ENCODE data around the gene NPPA. TPM values are rescaled to one million over a fixed set of nuclear protein-coding genes. Genes with fewer than 3 reads are reported as not detected.

Gene NPPA
- total and polyA plus RNA-seq, 5 donors from 2014 or later, result not detected

DNA sequence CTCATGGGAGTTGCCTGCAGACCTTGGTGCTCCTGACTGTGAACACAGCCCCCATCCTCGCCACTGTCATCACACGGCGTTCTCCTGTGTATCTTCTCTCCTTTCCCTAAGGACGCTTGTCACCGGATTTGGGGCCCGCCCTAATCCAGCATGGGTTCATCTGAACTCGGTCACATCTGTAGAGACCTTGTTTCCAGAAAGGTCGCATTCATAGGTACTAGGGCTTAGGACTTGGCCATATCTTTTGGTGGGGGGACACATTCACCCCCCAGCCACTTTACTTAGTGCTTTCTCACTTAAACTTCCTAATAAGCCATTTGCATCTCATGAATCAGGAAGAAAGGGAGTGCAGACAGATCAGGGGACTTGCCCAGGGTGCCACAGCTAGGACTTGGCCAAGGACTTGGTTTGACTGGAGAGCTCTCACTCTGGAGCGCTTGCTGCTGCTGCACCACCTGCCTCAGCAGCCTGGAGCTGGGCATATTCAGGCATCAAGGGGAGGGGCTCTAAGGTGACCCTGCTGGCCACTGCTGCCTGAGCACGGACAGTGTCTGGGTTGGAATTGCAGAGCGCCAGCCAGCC is 9.7 kb downstream of the NPPA start:
- ATAC-seq (ENCODE audit: low read depth in 2 of 2) (no peak), DNase-seq (no peak)
- Mint-ChIP-seq H3K36me3 (peaks cover 34% of the 10 kb centered on the region), H3K9me3 (no peaks in the 10 kb centered on the region), H3K27me3 (no peaks in the 10 kb centered on the region), H3K27ac (no peak overlapping the region), H3K4me3 (peak overlapping the region in 1 of 4 donors; percentile 68), H3K4me1 (peaks cover 0 to 9% (median 2%) of the 10 kb centered on the region in 4 donors)
- no peaks in the 10 kb centered on the region for H3K27me3 ChIP-seq (ENCODE audit: control insufficient read depth, insufficient read depth, low read length)
- H3K27ac ChIP-seq (ENCODE audit: insufficient read depth, low read length, poor library complexity, severe bottlenecking), result no peak overlapping the region
- H3K36me3 ChIP-seq (ENCODE audit: control insufficient read depth, insufficient read depth, low read length), result peaks cover 53% of the 10 kb centered on the region
- no peaks in the 10 kb centered on the region for H3K4me1 ChIP-seq (ENCODE audit: control insufficient read depth, insufficient read depth, low read length, poor library complexity, severe bottlenecking)
- H3K9me3 ChIP-seq (ENCODE audit: control insufficient read depth in 2 of 2, low read length in 2 of 2), result no peaks in the 10 kb centered on the region
- H3K4me3 ChIP-seq (ENCODE audit: low read depth, low read length), result no peak overlapping the region

DNA sequence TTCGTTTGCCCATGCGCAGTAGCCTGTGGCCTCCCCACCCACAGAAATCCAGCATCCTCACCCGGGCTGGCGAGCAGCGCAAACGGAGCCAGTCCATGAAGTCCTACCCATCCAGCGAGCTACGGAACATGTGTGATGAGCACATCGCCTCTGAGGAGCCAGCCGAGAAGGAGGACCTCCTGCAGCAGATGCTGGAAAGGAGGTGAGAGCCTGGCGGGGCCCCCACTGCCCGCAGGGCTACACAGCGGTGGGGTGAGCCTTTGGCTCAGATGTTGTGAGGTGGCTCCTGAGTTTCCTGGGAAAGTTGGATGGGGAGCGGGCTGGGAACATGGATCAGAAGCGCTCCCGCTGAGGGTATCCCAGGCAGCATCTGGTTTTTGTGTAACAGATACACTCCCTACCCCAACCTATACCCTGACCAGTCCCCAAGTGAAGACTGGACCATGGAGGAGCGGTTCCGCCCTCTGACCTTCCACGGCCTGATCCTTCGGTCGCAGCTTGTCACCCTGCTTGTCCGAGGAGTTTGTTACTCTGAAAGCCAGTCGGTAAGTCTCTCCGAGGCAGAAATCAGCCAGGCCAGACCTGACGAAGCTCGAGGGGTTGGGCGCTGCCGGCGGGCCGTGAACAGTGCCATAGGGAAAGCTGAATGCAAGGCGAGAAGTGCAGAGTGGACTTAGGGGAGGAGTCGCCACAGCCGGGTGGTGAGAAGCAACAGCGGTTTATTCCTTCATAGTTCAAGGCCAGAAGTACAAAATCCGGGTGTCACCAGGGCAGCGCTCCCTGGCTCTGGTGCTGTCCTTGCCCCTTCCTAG is 10.4 kb downstream of the NPPA start:
- peaks cover 54% of the 10 kb centered on the region for H3K36me3 ChIP-seq (ENCODE audit: control insufficient read depth, insufficient read depth, low read length)
- peaks cover 36% of the 10 kb centered on the region for H3K36me3 Mint-ChIP-seq

DNA sequence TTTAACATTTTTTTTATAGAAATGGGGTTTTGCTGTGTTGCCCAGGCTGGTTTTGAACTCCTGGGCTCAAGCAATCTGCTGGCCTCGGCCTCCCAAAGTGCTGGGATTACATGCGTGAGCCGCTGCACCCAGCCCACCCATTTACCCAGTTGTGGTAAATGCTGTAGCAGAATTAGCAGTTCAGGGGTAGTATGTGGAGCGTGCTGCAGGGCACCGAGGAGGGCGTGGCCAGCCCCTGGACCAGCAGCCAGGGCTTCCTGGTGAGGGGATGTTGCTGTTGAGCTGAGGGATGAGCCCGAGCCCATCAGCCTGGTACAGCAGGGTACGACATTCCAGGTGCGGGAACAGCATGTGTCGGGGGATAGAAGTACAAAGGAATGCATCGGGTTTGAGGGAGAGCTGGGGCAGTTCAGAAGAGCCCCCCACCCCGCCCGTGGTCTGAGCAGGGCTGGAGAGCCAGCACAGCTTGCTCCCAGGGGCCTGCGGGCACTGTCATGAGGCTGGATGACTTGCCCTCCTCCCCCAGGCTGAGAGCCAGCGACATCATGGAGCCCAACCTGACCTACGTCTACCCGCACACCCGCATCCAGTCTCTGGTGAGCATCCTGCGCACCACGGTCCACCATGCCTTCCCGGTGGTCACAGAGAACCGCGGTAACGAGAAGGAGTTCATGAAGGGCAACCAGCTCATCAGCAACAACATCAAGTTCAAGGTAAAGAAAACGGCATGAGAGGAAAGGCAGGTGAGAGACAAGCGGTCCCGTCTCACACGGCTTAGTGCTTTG is 11.9 kb downstream of the NPPA start:
- Histone ChIP-seq H3K9me3 (ENCODE audit: control insufficient read depth in 2 of 2, low read length in 2 of 2) (no peaks in the 10 kb centered on the region), H3K27ac (ENCODE audit: insufficient read depth, low read length, poor library complexity, severe bottlenecking) (no peak overlapping the region), H3K4me1 (ENCODE audit: control insufficient read depth, insufficient read depth, low read length, poor library complexity, severe bottlenecking) (no peaks in the 10 kb centered on the region), H3K36me3 (ENCODE audit: control insufficient read depth, insufficient read depth, low read length) (peaks cover 54% of the 10 kb centered on the region), H3K27me3 (ENCODE audit: control insufficient read depth, insufficient read depth, low read length) (no peaks in the 10 kb centered on the region), H3K4me3 (ENCODE audit: low read depth, low read length) (no peak overlapping the region)
- H3K4me1 Mint-ChIP-seq, result peaks cover 0 to 7% (median 2%) of the 10 kb centered on the region in 4 donors
- H3K9me3 Mint-ChIP-seq, result no peaks in the 10 kb centered on the region
- H3K36me3 Mint-ChIP-seq, result peaks cover 24% of the 10 kb centered on the region
- H3K27me3 Mint-ChIP-seq, result no peaks in the 10 kb centered on the region
- no peak overlapping the region for H3K4me3 Mint-ChIP-seq
- no peak for ATAC-seq (ENCODE audit: low read depth in 2 of 2)
- no peak overlapping the region for H3K27ac Mint-ChIP-seq
- DNase-seq, result no peak

More for the DNA sequence above, 10.4 kb downstream of the NPPA start:
- Histone ChIP-seq H3K4me1 (ENCODE audit: control insufficient read depth, insufficient read depth, low read length, poor library complexity, severe bottlenecking) (no peaks in the 10 kb centered on the region), H3K27ac (ENCODE audit: insufficient read depth, low read length, poor library complexity, severe bottlenecking) (no peak overlapping the region), H3K9me3 (ENCODE audit: control insufficient read depth in 2 of 2, low read length in 2 of 2) (no peaks in the 10 kb centered on the region), H3K4me3 (ENCODE audit: low read depth, low read length) (no peak overlapping the region), H3K27me3 (ENCODE audit: control insufficient read depth, insufficient read depth, low read length) (no peaks in the 10 kb centered on the region)
- ATAC-seq (ENCODE audit: low read depth in 2 of 2) (no peak), DNase-seq (no peak)
- H3K27ac Mint-ChIP-seq, result no peak overlapping the region
- H3K4me1 Mint-ChIP-seq, result peaks cover 0 to 7% (median 2%) of the 10 kb centered on the region in 4 donors
- H3K27me3 Mint-ChIP-seq, result no peaks in the 10 kb centered on the region
- no peaks in the 10 kb centered on the region for H3K9me3 Mint-ChIP-seq
- H3K4me3 Mint-ChIP-seq, result no peak overlapping the region

DNA sequence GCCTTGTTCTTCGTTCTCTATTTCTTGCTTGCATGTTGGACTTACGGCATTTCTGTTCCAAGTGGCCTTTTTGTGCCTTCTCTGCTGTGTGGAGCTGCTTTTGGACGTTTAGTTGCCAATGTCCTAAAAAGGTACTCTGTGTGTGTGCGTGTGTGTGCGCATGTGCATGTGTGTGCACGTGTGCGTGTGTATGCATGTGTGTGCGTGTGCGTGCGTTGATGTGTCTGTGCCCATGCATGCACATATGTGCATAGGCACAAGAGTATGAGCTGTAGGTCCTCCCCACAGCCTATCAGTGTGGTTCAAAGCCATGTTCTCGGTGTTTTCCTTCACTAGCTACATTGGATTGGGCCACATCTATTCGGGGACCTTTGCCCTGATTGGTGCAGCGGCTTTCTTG is 13.7 kb downstream of the NPPA start:
- Mint-ChIP-seq H3K9me3 (no peaks in the 10 kb centered on the region), H3K4me1 (peaks cover 0 to 5% (median 2%) of the 10 kb centered on the region in 4 donors), H3K4me3 (no peak overlapping the region), H3K27me3 (no peaks in the 10 kb centered on the region), H3K27ac (no peak overlapping the region), H3K36me3 (peaks cover 25% of the 10 kb centered on the region)
- no peaks in the 10 kb centered on the region for H3K4me1 ChIP-seq (ENCODE audit: control insufficient read depth, insufficient read depth, low read length, poor library complexity, severe bottlenecking)
- H3K27ac ChIP-seq (ENCODE audit: insufficient read depth, low read length, poor library complexity, severe bottlenecking), result no peak overlapping the region
- no peak overlapping the region for H3K4me3 ChIP-seq (ENCODE audit: low read depth, low read length)
- no peaks in the 10 kb centered on the region for H3K27me3 ChIP-seq (ENCODE audit: control insufficient read depth, insufficient read depth, low read length)
- H3K36me3 ChIP-seq (ENCODE audit: control insufficient read depth, insufficient read depth, low read length), result peaks cover 60% of the 10 kb centered on the region
- no peak for ATAC-seq (ENCODE audit: low read depth in 2 of 2)
- DNase-seq, result no peak
- no peaks in the 10 kb centered on the region for H3K9me3 ChIP-seq (ENCODE audit: control insufficient read depth in 2 of 2, low read length in 2 of 2)

DNA sequence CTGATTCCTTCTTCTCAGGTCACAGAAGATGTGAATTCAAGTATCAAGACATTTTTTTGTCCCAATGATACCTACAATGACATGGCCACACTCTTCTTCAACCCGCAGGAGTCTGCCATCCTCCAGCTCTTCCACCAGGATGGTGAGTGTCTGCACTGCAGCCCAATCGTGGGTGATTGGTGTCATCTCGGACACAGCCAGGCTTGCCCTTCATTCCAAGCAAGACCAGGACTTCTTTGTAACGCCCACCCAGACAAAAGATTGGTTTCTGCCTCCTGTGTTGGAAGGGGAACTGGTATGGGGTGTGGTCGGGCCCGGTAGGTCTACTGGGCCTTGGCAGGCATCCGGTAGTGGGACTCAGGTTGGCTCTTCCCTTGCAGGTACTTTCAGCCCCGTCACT is 14.1 kb downstream of the NPPA start:
- Histone ChIP-seq H3K27ac (ENCODE audit: insufficient read depth, low read length, poor library complexity, severe bottlenecking) (no peak overlapping the region), H3K9me3 (ENCODE audit: control insufficient read depth in 2 of 2, low read length in 2 of 2) (no peaks in the 10 kb centered on the region), H3K27me3 (ENCODE audit: control insufficient read depth, insufficient read depth, low read length) (no peaks in the 10 kb centered on the region), H3K4me3 (ENCODE audit: low read depth, low read length) (no peak overlapping the region), H3K36me3 (ENCODE audit: control insufficient read depth, insufficient read depth, low read length) (peaks cover 64% of the 10 kb centered on the region), H3K4me1 (ENCODE audit: control insufficient read depth, insufficient read depth, low read length, poor library complexity, severe bottlenecking) (no peaks in the 10 kb centered on the region)
- no peak for ATAC-seq (ENCODE audit: low read depth in 2 of 2)
- no peak for DNase-seq
- H3K4me1 Mint-ChIP-seq, result peaks cover 0 to under 1% (median under 1%) of the 10 kb centered on the region in 4 donors
- H3K27me3 Mint-ChIP-seq, result no peaks in the 10 kb centered on the region
- H3K27ac Mint-ChIP-seq, result no peak overlapping the region
- no peaks in the 10 kb centered on the region for H3K9me3 Mint-ChIP-seq
- no peak overlapping the region for H3K4me3 Mint-ChIP-seq
- peaks cover 24% of the 10 kb centered on the region for H3K36me3 Mint-ChIP-seq

DNA sequence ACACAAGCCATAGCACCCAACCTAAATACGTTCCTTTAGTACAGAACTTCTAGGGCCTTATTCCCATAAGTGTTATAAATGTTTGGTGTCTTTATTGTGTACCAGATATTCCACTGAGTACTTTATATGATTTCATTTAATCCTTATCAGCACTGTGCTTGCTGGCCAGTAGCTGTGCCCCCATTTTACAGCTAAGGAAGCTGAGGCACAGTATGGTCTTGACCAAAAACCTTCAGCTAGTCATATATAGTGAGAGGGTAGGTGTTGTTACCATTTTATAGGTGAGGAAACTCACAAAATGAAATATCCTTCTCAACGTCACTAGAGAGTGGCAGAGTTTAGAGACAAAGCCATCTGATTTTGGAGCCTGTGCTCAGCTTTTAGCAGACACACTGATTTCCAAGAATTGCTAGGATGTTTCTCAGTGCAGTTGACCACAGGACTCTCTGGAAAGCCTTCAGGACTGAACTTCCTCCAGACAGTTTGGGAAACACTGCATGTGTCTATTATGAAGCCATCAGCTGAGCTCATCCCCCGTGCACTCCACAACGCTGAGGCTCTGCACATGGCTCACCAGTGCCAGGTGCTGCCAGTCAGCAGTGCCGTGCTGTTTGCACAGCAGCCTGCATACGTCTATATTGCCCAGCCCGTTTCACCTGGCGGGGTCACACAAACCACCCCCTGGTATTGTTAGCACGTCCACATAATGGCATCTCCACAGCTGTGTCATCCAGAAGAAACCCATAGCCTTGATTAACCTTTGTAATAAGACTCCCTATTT is 15.4 kb downstream of the NPPA start:
- no peaks in the 10 kb centered on the region for H3K9me3 Mint-ChIP-seq
- DNase-seq, result no peak
- H3K27me3 ChIP-seq (ENCODE audit: control insufficient read depth, insufficient read depth, low read length), result no peaks in the 10 kb centered on the region
- H3K4me3 Mint-ChIP-seq, result no peak overlapping the region
- no peaks in the 10 kb centered on the region for H3K27me3 Mint-ChIP-seq
- peaks cover 22% of the 10 kb centered on the region for H3K36me3 Mint-ChIP-seq
- no peaks in the 10 kb centered on the region for H3K4me1 ChIP-seq (ENCODE audit: control insufficient read depth, insufficient read depth, low read length, poor library complexity, severe bottlenecking)
- H3K9me3 ChIP-seq (ENCODE audit: control insufficient read depth in 2 of 2, low read length in 2 of 2), result no peaks in the 10 kb centered on the region
- no peak overlapping the region for H3K4me3 ChIP-seq (ENCODE audit: low read depth, low read length)
- H3K27ac Mint-ChIP-seq, result no peak overlapping the region
- no peak overlapping the region for H3K27ac ChIP-seq (ENCODE audit: insufficient read depth, low read length, poor library complexity, severe bottlenecking)
- no peak for ATAC-seq (ENCODE audit: low read depth in 2 of 2)
- no peaks in the 10 kb centered on the region for H3K4me1 Mint-ChIP-seq
- peaks cover 60% of the 10 kb centered on the region for H3K36me3 ChIP-seq (ENCODE audit: control insufficient read depth, insufficient read depth, low read length)

DNA sequence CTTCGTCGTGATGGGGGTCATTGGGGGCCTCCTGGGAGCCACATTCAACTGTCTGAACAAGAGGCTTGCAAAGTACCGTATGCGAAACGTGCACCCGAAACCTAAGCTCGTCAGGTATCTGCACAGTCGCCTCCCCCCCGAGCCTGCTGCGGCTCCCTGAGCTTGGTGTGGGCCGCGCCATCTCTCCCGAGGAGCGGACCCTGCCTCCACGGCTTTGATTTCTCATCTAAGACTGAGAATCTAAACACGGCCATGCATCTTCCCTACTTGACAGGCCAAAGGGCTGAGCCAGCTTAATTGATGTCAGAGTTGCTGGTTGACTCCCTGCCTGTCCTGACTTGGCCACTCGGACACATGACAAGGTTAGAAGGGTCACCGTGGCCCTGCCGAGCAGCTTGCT is 19.1 kb downstream of the NPPA start:
- peaks cover 20% of the 10 kb centered on the region for H3K36me3 Mint-ChIP-seq
- no peak for ATAC-seq (ENCODE audit: low read depth in 2 of 2)

More for the DNA sequence above, 19.1 kb downstream of the NPPA start:
- no peaks in the 10 kb centered on the region for H3K27me3 Mint-ChIP-seq
- Histone ChIP-seq H3K36me3 (ENCODE audit: control insufficient read depth, insufficient read depth, low read length) (peaks cover 67% of the 10 kb centered on the region), H3K4me1 (ENCODE audit: control insufficient read depth, insufficient read depth, low read length, poor library complexity, severe bottlenecking) (no peaks in the 10 kb centered on the region), H3K9me3 (ENCODE audit: control insufficient read depth in 2 of 2, low read length in 2 of 2) (no peaks in the 10 kb centered on the region), H3K27ac (ENCODE audit: insufficient read depth, low read length, poor library complexity, severe bottlenecking) (no peak overlapping the region), H3K27me3 (ENCODE audit: control insufficient read depth, insufficient read depth, low read length) (no peaks in the 10 kb centered on the region), H3K4me3 (ENCODE audit: low read depth, low read length) (no peak overlapping the region)
- H3K9me3 Mint-ChIP-seq, result no peaks in the 10 kb centered on the region
- no peak for DNase-seq
- H3K4me3 Mint-ChIP-seq, result no peak overlapping the region
- H3K4me1 Mint-ChIP-seq, result peaks cover 0 to 2% (median 0%) of the 10 kb centered on the region in 4 donors
- H3K27ac Mint-ChIP-seq, result no peak overlapping the region

All from CD4-positive, CD25-positive, alpha-beta regulatory T cell (primary cell).